GM18867 (cell line): Measurements from ENCODE around the gene BAIAP2L1.
A peak's percentile ranks its signal among the peaks of the same experiment; 100 is the strongest.

ENCODE experiments used
- ATAC-seq: cut with Tn5 transposase; IDR thresholded peaks from one replicate; pipeline ENCODE4 v1.9.1; 2021; ENCODE audit warnings: mild to moderate bottlenecking, moderate library complexity; ENCODE audit not compliant: unreplicated experiment

BAIAP2L1 gene

GRCh38 chr7:98281757-98282606 lies 118.9 kb downstream of the BAIAP2L1 start:
- ATAC-seq = peak; percentile 33

DNA sequence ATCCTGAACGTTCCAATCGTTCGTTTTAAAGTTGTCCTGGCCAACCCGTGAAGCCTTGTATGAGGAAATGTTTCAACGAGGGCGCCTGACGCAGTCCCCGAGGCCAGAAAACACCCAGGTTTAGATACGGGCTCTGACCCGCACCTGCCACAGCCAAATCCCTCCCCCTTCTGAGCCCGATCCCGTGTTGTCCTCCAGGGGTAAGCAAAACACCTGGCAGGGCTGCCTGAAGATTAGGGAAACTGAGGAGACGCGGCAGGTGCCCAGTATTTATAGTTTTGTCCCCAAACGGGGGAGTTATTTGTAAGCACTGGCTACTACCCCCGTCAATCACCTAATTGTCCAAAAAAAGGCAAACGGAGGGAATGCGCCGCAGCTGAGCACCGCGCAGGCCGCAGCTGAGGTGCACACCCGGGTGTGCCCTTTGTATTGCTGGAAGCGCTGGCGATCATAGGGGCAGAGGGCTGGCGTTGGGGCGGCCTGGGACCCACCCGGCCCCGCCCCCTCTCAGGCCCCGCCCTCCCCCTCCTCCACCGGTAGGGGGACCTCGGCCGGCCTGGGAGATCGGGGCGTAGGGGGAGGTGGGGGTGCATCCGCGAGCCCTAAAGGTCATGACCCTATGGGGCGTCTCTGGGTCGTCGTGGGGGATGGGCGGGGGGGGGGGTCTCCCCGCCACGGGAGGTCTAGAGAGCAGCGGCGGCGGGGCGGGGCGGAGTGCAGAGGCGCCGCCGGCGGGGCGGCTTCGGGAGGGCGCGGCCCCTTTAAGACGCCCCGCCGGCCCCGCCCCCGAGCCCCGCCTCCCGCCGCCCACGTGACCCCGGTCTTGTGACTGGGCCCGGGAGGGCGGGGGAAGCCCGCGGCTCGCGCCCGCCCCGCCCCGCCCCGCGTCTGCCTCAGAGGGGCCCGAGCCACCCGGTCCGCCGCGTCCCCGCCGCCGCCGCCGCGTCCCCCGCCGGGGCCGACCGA lies 119.8 kb downstream of the BAIAP2L1 start, which contains the start of gene BRI3:
Gene BRI3 (plus strand): TSS at position 896 of the 966 bp plus-strand sequence. CDS start 110 bp downstream, outside the sequence.
- ATAC-seq = peak; percentile 80

DNA sequence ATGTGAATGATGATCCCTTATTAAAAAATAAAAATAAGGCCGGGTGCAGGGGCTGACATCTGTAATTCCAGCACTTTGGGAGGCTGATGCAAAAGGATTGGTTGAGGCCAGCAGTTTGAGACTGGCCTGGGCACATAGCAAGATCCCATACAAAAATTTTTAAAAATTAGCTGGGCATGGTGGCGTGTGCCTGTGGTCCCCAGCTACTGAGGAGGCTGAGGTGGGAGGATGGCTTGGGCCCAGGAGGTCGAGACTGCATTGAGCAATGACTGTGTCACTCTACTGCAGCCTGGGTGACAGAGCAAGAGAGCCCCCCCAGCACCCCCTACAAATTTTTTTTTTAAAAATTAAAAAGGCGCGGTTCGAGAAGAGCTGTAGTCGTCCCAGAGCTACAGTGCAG lies 120.6 kb downstream of the BAIAP2L1 start:
- ATAC-seq = no peak

DNA sequence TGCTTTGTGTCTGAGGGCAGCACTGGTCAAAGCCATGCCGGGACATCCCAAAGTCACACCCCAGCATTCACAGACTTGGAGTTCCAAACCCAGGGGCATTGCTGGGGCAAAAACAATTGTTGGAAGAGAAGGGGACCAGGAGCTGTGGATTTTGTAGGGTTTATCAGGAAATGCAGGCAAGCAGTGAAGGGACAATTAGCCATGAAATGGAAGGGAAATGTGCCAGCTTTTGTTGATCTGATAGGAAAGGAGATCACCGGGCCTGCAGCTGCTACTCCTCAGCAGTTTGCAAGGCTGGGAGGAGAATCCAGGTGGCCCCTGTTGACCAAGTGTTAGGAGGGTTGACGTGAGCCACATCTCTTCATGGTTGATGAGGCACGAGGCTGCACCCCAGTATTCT lies 122.0 kb downstream of the BAIAP2L1 start:
- no peak for ATAC-seq

DNA sequence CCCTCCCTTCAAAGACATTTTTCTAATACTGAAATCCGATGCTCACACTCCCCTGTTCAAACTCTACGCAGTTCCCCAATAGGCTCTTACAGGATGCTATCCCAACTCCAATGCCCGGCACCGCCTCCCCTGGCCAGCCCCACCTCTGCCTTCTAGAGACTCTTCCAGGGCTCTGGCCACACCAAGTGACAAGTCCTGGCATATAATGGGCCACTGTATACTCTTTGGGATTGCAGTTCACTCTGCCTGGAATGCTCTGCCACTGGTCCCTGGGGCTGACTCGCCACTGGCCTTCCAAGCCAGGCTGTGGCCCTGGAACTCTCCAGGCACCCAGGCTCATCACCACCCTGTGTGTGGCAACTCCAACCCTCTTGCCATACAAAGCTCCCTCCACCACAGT lies 122.5 kb downstream of the BAIAP2L1 start:
- no peak for ATAC-seq

DNA sequence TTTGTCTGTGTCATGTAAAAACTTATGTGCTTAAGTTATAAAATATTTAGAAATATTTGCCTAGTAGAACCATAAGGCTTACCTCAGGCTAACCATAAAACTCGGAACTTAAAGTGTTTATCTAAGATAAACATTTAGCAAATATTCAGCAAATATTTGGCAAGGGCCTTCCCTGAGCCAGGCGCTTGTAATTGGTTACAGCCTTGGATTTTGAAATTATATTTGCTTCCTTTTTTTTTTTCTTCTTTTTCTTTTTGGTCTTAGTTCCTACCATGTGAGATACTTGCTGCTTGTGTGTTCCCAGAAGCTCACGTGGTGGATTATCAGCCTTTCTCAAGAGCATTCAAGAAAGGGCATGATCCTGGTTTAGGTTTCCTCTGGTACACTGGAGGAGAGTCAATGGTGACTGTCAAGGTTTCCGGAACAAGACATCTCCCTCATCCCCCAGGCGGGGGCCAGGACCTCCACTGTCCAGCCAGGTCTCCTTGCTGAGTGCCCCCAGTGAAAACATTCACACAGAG lies 124.6 kb downstream of the BAIAP2L1 start:
- no peak for ATAC-seq

GRCh38 chr7:98267303-98267702 lies 133.6 kb downstream of the BAIAP2L1 start:
- no peak for ATAC-seq

DNA sequence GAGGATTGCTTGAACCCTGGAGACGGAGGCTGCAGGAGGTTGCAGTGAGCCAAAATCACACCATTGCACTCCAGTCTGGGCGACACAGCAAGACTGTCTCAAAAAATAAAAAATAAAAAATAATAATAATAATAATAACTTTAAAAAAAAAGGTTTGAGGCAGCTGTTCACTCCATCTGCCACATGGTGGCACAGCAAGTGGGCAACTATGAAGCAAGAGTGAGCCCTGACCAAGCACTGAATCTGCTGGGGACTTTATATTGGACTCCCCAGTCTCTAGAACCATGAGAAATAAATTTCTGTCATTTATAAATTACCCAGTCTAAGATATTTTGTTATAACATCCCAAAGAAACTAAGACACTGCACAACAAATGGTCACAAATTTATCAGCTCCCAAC lies 134.1 kb downstream of the BAIAP2L1 start:
- no peak for ATAC-seq

- ATAC-seq = no peak
Observed at GRCh38 chr7:98265841-98266271, 135.0 kb downstream of the BAIAP2L1 start.

DNA sequence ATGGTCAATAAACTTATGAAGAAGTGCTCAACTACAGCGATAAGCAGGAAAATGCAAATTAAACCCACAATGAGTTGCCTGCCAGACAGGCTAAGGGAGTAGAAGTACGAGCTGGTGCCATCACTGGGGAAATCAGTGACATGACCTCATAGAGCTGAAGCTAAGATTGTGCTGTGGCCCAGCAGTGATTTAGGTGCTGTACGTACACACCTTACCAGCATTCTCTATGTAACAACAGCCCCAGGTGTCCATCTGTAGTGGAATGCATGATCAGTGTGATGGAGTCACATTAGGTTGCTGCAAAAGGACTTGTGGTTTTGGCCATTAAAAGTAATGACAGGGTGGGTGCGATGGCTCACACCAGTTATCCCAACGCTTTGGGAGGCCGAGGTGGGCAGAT lies 143.2 kb downstream of the BAIAP2L1 start:
- no peak for ATAC-seq

- no peak for ATAC-seq
Observed at GRCh38 chr7:98256431-98256830, 144.5 kb downstream of the BAIAP2L1 start.

- no peak for ATAC-seq
Observed at GRCh38 chr7:98254951-98255610, 145.8 kb downstream of the BAIAP2L1 start.

DNA sequence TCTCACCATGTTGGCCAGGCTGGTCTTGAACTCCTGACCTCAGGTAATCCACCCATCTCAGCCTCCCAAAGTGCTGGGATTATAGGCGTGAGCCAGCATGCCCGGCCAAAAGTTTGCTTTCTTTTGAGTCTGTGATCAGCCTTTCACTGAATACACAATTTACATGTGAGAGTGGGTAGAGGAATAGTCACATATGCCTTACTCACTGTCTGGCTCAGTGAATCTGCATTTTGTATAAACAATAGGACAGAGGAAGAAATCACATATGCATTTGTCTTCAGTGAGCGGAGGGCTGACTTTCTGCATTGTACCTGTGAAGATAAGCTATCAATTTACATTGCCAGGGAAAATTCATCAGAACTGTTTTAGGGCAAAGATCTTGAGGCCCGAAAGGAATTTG lies 146.4 kb downstream of the BAIAP2L1 start:
- no peak for ATAC-seq

DNA sequence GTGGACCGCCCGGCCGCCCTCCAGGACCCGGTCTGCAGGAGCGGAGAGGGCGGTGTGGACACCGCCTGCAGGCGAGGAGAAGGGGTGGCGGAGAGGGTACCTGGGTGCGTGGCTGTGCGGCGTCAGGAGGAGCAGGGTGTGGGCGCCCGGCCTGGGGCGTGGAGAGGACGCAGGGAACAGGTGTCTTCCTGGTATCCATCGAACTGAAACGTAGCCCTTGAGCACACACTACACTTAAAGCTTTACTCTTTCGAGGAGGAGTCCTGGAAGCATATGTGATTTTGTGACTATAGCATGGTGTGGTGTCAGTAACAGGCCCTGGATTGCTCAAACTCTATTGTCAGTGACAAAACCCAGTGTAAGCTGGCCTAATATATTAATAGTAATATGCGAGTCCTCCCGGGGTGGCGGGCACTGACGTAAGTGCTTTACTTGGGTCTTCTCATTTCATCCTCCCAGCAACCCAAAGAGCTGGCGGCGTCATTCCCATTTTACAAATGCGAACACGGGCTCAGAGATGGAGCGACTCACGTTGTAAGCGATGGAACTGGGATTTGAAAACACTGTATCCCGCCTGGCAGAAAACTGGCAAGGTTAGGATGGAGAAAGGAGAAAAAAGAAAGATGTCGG lies 148.3 kb downstream of the BAIAP2L1 start:
- ATAC-seq = no peak

- peak; percentile 96 for ATAC-seq
Observed at GRCh38 chr7:98251601-98252424, 149.1 kb downstream of the BAIAP2L1 start, which contains the start of gene TECPR1. Gene TECPR1, minus strand, starts transcription at chr7:98252232. Its CDS starts 6,086 bp downstream, at chr7:98246146.

- ATAC-seq = peak; percentile 31
Observed at GRCh38 chr7:98251231-98251600, 149.7 kb downstream of the BAIAP2L1 start.

DNA sequence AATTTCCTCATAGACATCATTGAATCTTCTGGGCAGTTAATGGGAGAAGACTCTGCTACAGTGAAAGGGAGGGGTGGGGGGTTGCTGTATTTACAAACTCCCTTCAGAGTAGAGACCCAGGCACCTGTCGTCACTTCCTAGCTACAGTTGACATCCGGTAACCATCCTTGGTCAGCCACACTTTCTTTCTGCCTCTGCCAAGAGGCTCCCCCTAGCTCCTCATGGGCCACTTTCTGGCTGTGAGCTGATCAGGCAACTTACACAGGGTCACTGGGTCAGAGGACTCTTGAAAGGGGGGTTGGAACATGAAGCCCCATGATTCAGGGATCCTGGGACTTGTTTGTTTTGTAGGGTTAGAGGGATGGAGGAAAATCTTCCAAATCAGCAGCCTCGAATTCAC lies 150.1 kb downstream of the BAIAP2L1 start:
- no peak for ATAC-seq

DNA sequence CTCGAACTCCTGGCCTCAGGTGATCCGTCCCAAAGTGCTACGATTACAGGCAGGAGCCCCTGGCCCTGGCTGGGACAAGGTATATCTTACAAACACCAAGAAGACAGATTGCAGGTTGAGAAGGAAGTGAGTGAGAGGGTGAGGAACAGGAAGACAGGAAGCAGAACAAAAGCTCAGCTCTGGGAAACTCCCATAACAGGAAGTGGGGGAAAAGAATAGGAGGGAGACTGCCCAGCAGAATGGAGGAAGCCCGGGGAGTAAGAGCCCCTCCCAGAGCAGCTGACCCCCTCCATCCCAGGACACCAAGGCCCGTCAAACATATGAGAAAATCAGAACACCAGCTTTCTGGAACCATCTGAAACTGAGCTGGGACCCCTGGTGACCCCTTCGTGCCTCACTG lies 151.8 kb downstream of the BAIAP2L1 start:
- ATAC-seq = no peak

GRCh38 chr7:98248156-98248555 lies 152.7 kb downstream of the BAIAP2L1 start:
- no peak for ATAC-seq
